Measurements from ENCODE around the gene ST6GALNAC4.
"Not testable (repeated sequence)": the region's sequence is repeated elsewhere in the genome, so short reads cannot be mapped to it uniquely, and the experiment has no call there.

ST6GALNAC4 gene

DNA sequence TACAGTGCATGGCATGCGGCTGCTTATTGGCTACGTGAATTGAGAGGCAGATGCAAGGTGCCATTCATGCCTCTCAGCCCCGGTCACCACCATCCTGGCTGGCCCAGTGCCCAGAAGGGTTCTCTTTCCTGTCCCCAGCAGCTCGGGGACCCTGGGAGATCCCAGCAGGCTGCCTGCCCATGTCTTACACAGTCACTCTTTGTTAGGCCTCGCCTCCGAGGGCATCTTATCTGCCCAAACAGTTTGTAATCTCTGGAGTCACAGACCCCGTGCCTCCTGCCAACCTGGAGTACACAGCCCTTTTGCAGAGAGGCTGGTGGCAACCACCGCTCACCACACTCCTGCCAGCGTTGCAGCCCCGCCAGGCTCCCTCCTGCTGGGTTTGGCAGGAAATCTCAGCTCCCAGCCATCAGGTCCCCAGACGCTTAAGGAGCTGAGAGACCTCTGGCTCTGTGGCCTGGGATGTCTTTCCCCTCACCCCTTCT lies 32.4 kb downstream of the ST6GALNAC4 start:
- peaks cover 2 to 35% (median 18%) of the 10 kb centered on the region in 4 experiments for H3K36me3 ChIP-seq (ENCODE audit: control insufficient read depth in 4 of 4, insufficient read depth in 4 of 4, low read length in 3 of 4)
- peaks cover 4 to 45% (median 39%) of the 10 kb centered on the region in 4 experiments for H3K4me1 ChIP-seq (ENCODE audit: control extremely low read depth in 1 of 4, control insufficient read depth in 4 of 4, insufficient read depth in 4 of 4, low read length in 3 of 4)
- DNase-seq, result peak; percentile 94 to 99 (median 98)
- H3K9me3 ChIP-seq (ENCODE audit: control extremely low read depth in 1 of 5, control insufficient read depth in 4 of 5, insufficient read depth in 2 of 5, low read depth in 1 of 5, low read length in 4 of 5), result no peaks in the 10 kb centered on the region
- ChIA-PET CTCF (interaction anchor here (0.7 to 2.2 kb wide), 13 partner anchors 10 to 100 kb away, joined by 3 to 15 read pairs (median 4); partner anchors contain the start of genes ENG, ST6GALNAC4 and ST6GALNAC6), POLR2A (interaction anchor here (1.8 kb wide), 1 partner anchor 19 kb away, joined by 7 read pairs; no protein-coding TSS in a partner anchor)
- peak overlapping the region in 3 of 7 experiments; percentile 1 to 45 (median 23) for H3K4me3 ChIP-seq (ENCODE audit: control insufficient read depth in 1 of 7, extremely low read depth in 1 of 7, insufficient read depth in 4 of 7, low read depth in 2 of 7, low read length in 6 of 7)
- no peaks in the 10 kb centered on the region for H3K27me3 ChIP-seq (replicated peaks in 2 of 5; ENCODE audit: control insufficient read depth in 4 of 5, insufficient read depth in 5 of 5, low read length in 4 of 5)
- peak overlapping the region in 1 of 2 experiments; percentile 54 for H3K27ac ChIP-seq (ENCODE audit: insufficient read depth in 1 of 2, low read depth in 1 of 2, low read length in 2 of 2, poor library complexity in 1 of 2, severe bottlenecking in 2 of 2)
- WGBS (ENCODE audit: insufficient coverage), result under 1% methylated on average over 11 of the region's 11 CpGs

DNA sequence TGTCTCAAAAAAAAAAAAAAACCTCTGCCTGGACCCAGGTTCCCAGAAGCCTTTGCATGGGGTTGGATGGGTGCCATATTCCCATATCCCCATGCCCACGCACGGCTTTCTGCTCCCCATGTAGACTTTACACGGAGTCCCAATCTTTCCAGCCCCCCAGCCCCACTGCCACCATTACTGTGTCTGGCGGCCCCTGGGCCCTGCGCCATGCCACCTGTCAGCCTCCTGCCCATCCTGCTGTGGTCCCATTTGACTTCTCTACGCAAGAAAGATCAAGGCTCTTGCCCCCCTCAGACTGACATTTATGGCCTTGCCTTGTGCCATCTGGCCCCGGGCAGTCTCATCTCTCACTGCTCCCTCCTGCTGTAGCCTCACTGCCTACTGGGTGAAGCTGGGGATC lies 32.9 kb downstream of the ST6GALNAC4 start:
- DNase-seq, result no peak
- Histone ChIP-seq H3K36me3 (ENCODE audit: control insufficient read depth in 4 of 4, insufficient read depth in 4 of 4, low read length in 3 of 4) (peaks cover 2 to 35% (median 17%) of the 10 kb centered on the region in 4 experiments), H3K4me3 (ENCODE audit: control insufficient read depth in 1 of 7, extremely low read depth in 1 of 7, insufficient read depth in 4 of 7, low read depth in 2 of 7, low read length in 6 of 7) (peak overlapping the region in 2 of 7 experiments; percentile 42 to 45), H3K9me3 (ENCODE audit: control extremely low read depth in 1 of 5, control insufficient read depth in 4 of 5, insufficient read depth in 2 of 5, low read depth in 1 of 5, low read length in 4 of 5) (no peaks in the 10 kb centered on the region), H3K27ac (ENCODE audit: insufficient read depth in 1 of 2, low read depth in 1 of 2, low read length in 2 of 2, poor library complexity in 1 of 2, severe bottlenecking in 2 of 2) (no peak overlapping the region), H3K27me3 (replicated peaks in 2 of 5; ENCODE audit: control insufficient read depth in 4 of 5, insufficient read depth in 5 of 5, low read length in 4 of 5) (no peaks in the 10 kb centered on the region), H3K4me1 (ENCODE audit: control extremely low read depth in 1 of 4, control insufficient read depth in 4 of 4, insufficient read depth in 4 of 4, low read length in 3 of 4) (peaks cover 4 to 45% (median 40%) of the 10 kb centered on the region in 4 experiments)
- 84% methylated on average over 5 of the region's 7 CpGs for WGBS (ENCODE audit: insufficient coverage)
- CTCF ChIA-PET, result interaction anchor here (0.9 to 2.2 kb wide), 4 partner anchors 32 to 99 kb away, joined by 3 to 14 read pairs (median 4); partner anchors contain the start of gene ST6GALNAC4
- POLR2A ChIA-PET, result interaction anchor here (1.8 kb wide), 1 partner anchor 19 kb away, joined by 7 read pairs; no protein-coding TSS in a partner anchor

DNA sequence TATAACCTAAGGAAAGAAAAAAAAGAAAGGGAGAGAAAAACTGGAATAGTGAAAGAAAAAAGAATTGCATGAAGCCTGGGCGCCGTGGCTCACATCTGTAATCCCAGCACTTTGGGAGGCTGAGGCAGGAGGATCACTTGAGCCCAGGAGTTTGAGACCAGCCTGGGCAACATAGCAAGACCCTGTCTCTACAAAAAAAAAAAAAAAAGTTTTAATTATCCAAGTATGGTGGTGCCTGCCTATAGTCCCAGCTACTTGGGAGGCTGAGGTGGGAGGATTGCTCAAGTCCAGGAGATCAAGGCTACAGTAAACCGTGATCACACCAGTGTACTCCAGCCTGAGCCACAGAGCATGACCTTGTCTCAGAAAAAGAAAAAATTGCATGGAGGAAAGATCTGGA lies 35.1 kb downstream of the ST6GALNAC4 start:
- H3K27ac ChIP-seq (ENCODE audit: insufficient read depth in 1 of 2, low read depth in 1 of 2, low read length in 2 of 2, poor library complexity in 1 of 2, severe bottlenecking in 2 of 2); H3K27me3 ChIP-seq (replicated peaks in 2 of 5; ENCODE audit: control insufficient read depth in 4 of 5, insufficient read depth in 5 of 5, low read length in 4 of 5); DNase-seq; H3K4me3 ChIP-seq (ENCODE audit: control insufficient read depth in 1 of 7, extremely low read depth in 1 of 7, insufficient read depth in 4 of 7, low read depth in 2 of 7, low read length in 6 of 7); H3K9me3 ChIP-seq (ENCODE audit: control extremely low read depth in 1 of 5, control insufficient read depth in 4 of 5, insufficient read depth in 2 of 5, low read depth in 1 of 5, low read length in 4 of 5): not testable (repeated sequence)
- WGBS (ENCODE audit: insufficient coverage), result 100% methylated on average over 2 of the region's 3 CpGs
- ChIA-PET POLR2A (interaction anchor here (0.6 to 2.2 kb wide), 4 partner anchors 17 to 79 kb away, joined by 3 to 13 read pairs (median 4); partner anchors contain the start of genes FPGS, ST6GALNAC4 and ST6GALNAC6), CTCF (interaction anchor here (0.6 to 3.5 kb wide), 14 partner anchors 11 to 146 kb away, joined by 3 to 33 read pairs (median 7); partner anchors contain the start of genes CDK9 and ST6GALNAC4)
- H3K36me3 ChIP-seq (ENCODE audit: control insufficient read depth in 4 of 4, insufficient read depth in 4 of 4, low read length in 3 of 4), result peaks cover 2 to 22% (median 5%) of the 10 kb centered on the region in 4 experiments
- H3K4me1 ChIP-seq (ENCODE audit: control extremely low read depth in 1 of 4, control insufficient read depth in 4 of 4, insufficient read depth in 4 of 4, low read length in 3 of 4), result peaks cover 4 to 61% (median 47%) of the 10 kb centered on the region in 4 experiments

DNA sequence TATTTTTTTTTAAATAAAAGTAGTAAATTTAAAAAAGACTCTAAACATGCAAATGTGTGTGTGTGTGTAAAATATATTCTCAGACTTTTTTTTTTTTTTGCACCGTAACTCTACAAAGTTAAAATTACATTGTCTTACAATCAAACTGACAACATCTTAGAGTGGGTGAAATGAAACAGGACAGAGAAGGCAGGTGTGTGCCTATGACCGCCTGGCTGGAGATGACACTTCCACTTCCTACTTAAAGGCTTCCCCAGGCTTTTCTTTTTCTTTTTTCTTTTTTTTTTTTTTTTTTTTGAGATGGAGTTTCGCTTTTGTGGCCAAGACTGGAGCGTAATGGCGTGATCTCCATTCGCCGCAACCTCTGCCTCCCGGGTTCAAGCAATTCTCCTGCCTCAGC lies 36.7 kb downstream of the ST6GALNAC4 start:
- Histone ChIP-seq H3K9me3 (ENCODE audit: control extremely low read depth in 1 of 5, control insufficient read depth in 4 of 5, insufficient read depth in 2 of 5, low read depth in 1 of 5, low read length in 4 of 5) (no peaks in the 10 kb centered on the region), H3K4me1 (ENCODE audit: control extremely low read depth in 1 of 4, control insufficient read depth in 4 of 4, insufficient read depth in 4 of 4, low read length in 3 of 4) (peaks cover under 1 to 49% (median 42%) of the 10 kb centered on the region in 4 experiments), H3K36me3 (ENCODE audit: control insufficient read depth in 4 of 4, insufficient read depth in 4 of 4, low read length in 3 of 4) (peaks cover 0 to 8% (median 0%) of the 10 kb centered on the region in 4 experiments), H3K4me3 (ENCODE audit: control insufficient read depth in 1 of 7, extremely low read depth in 1 of 7, insufficient read depth in 4 of 7, low read depth in 2 of 7, low read length in 6 of 7) (no peak overlapping the region), H3K27ac (ENCODE audit: insufficient read depth in 1 of 2, low read depth in 1 of 2, low read length in 2 of 2, poor library complexity in 1 of 2, severe bottlenecking in 2 of 2) (no peak overlapping the region), H3K27me3 (replicated peaks in 2 of 5; ENCODE audit: control insufficient read depth in 4 of 5, insufficient read depth in 5 of 5, low read length in 4 of 5) (peaks cover 0 to 3% (median 0%) of the 10 kb centered on the region in 5 experiments)
- ChIA-PET CTCF (interaction anchor here (2.9 to 3.5 kb wide), 2 partner anchors 9 to 35 kb away, joined by 12 to 33 read pairs; partner anchors contain the start of gene ST6GALNAC4), POLR2A (interaction anchor here (0.6 kb wide), 1 partner anchor 83 kb away, joined by 4 read pairs; no protein-coding TSS in a partner anchor)
- no CpG with 5 or more reads among the region's 8 CpGs for WGBS (ENCODE audit: insufficient coverage)
- no peak for DNase-seq

- POLR2A ChIA-PET, result interaction anchor here (0.7 kb wide), 1 partner anchor 12 kb away, joined by 3 read pairs; no protein-coding TSS in a partner anchor
- H3K4me3 ChIP-seq (ENCODE audit: control insufficient read depth in 1 of 7, extremely low read depth in 1 of 7, insufficient read depth in 4 of 7, low read depth in 2 of 7, low read length in 6 of 7), result no peak overlapping the region
- no peaks in the 10 kb centered on the region for H3K36me3 ChIP-seq (ENCODE audit: control insufficient read depth in 4 of 4, insufficient read depth in 4 of 4, low read length in 3 of 4)
- no peak overlapping the region for H3K27ac ChIP-seq (ENCODE audit: insufficient read depth in 1 of 2, low read depth in 1 of 2, low read length in 2 of 2, poor library complexity in 1 of 2, severe bottlenecking in 2 of 2)
- no peak for DNase-seq
- peaks cover 0 to 3% (median 0%) of the 10 kb centered on the region in 5 experiments for H3K27me3 ChIP-seq (replicated peaks in 2 of 5; ENCODE audit: control insufficient read depth in 4 of 5, insufficient read depth in 5 of 5, low read length in 4 of 5)
- H3K4me1 ChIP-seq (ENCODE audit: control extremely low read depth in 1 of 4, control insufficient read depth in 4 of 4, insufficient read depth in 4 of 4, low read length in 3 of 4), result peaks cover 0 to 36% (median 29%) of the 10 kb centered on the region in 4 experiments
- 65% methylated on average over 4 of the region's 8 CpGs for WGBS (ENCODE audit: insufficient coverage)
- H3K9me3 ChIP-seq (ENCODE audit: control extremely low read depth in 1 of 5, control insufficient read depth in 4 of 5, insufficient read depth in 2 of 5, low read depth in 1 of 5, low read length in 4 of 5), result no peaks in the 10 kb centered on the region
- CTCF ChIA-PET, result interaction anchor here (1.6 to 2.5 kb wide), 2 partner anchors 10 to 54 kb away, joined by 4 to 16 read pairs; no protein-coding TSS in a partner anchor
Measured at GRCh38 chr9:127878652-127879390, 38.0 kb downstream of the ST6GALNAC4 start.

DNA sequence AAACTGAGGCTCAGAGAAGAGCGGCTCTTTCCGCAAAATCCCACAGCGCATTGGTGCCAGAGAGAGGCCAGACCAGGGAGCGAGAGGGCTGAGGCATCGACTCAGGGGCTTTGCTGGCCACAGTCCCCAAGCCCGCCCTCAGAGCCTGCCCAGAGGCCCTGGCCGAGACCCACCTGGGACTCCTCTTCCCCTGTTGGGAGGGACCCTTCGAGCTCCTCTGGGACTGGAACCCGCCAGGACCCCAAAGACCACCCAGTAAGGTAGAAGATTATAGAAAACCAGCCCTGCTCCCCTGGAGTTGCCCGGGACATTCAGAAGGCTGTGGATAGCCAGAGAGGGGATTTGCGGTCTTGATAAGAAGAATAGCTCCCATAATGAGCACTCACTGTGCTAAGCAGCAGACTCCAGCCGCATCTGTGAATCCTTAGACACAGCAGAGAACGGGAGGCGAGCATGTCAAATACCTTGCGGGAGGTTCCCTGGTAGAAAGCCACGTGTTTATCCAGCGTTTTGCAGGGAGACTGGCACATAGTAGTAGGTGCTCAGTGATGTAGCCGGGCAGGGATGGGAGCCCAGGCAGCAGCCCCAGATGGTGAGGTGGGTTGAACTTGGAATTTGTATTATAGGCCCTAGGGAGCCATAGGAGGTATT lies 38.7 kb downstream of the ST6GALNAC4 start:
- Histone ChIP-seq H3K36me3 (ENCODE audit: control insufficient read depth in 4 of 4, insufficient read depth in 4 of 4, low read length in 3 of 4) (no peaks in the 10 kb centered on the region), H3K4me1 (ENCODE audit: control extremely low read depth in 1 of 4, control insufficient read depth in 4 of 4, insufficient read depth in 4 of 4, low read length in 3 of 4) (peaks cover 0 to 29% (median 23%) of the 10 kb centered on the region in 4 experiments), H3K9me3 (ENCODE audit: control extremely low read depth in 1 of 5, control insufficient read depth in 4 of 5, insufficient read depth in 2 of 5, low read depth in 1 of 5, low read length in 4 of 5) (no peaks in the 10 kb centered on the region), H3K27ac (ENCODE audit: insufficient read depth in 1 of 2, low read depth in 1 of 2, low read length in 2 of 2, poor library complexity in 1 of 2, severe bottlenecking in 2 of 2) (no peak overlapping the region), H3K4me3 (ENCODE audit: control insufficient read depth in 1 of 7, extremely low read depth in 1 of 7, insufficient read depth in 4 of 7, low read depth in 2 of 7, low read length in 6 of 7) (peak overlapping the region in 4 of 7 experiments; percentile 36 to 64 (median 57)), H3K27me3 (replicated peaks in 2 of 5; ENCODE audit: control insufficient read depth in 4 of 5, insufficient read depth in 5 of 5, low read length in 4 of 5) (peaks cover 0 to 3% (median 0%) of the 10 kb centered on the region in 5 experiments)
- WGBS (ENCODE audit: insufficient coverage), result 85% methylated on average over 16 of the region's 18 CpGs
- DNase-seq, result no peak
- ChIA-PET CTCF (interaction anchor here (0.8 to 2.5 kb wide), 3 partner anchors 9 to 53 kb away, joined by 3 to 16 read pairs (median 4); no protein-coding TSS in a partner anchor), POLR2A (interaction anchor here (0.7 kb wide), 1 partner anchor 12 kb away, joined by 3 read pairs; no protein-coding TSS in a partner anchor)

All from common myeloid progenitor, CD34-positive (primary cell).